ENCODE measurements around the gene TTC14. TPM values are rescaled to one million over a fixed set of nuclear protein-coding genes. Genes with fewer than 3 reads are reported as not detected.

Gene TTC14
- total and polyA plus RNA-seq, 12 donors: 6.3 to 23.3 (median 11.3) TPM

DNA sequence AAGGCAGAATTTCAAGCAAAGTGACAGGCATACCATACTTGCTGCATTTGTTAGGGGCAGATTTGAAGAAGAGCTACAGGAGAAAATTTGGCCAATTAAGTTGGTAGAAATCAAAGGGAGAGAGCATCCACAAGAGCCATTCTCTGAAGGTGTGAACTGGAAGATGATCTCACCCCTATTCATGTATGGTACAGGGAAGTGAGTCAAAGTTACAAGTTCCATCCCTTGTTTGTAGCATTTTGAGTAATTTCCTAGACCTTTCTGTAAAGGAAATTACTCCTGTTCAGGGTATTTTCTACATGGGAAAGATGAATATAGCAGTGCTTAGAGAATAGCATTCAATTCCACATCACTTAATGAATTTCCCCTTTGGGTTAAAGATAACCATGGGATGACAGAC, 28.4 kb downstream of the TTC14 start:
- intact Hi-C loops (cut with DNase I): no loop called here
- H3K27me3 ChIP-seq: peaks cover 0 to 12% (median 0%) of the 10 kb centered on the region in 7 donors
- peaks cover 0 to 6% (median 0%) of the 10 kb centered on the region in 9 donors for H3K36me3 ChIP-seq
- TF ChIP-seq, protein P1, sequence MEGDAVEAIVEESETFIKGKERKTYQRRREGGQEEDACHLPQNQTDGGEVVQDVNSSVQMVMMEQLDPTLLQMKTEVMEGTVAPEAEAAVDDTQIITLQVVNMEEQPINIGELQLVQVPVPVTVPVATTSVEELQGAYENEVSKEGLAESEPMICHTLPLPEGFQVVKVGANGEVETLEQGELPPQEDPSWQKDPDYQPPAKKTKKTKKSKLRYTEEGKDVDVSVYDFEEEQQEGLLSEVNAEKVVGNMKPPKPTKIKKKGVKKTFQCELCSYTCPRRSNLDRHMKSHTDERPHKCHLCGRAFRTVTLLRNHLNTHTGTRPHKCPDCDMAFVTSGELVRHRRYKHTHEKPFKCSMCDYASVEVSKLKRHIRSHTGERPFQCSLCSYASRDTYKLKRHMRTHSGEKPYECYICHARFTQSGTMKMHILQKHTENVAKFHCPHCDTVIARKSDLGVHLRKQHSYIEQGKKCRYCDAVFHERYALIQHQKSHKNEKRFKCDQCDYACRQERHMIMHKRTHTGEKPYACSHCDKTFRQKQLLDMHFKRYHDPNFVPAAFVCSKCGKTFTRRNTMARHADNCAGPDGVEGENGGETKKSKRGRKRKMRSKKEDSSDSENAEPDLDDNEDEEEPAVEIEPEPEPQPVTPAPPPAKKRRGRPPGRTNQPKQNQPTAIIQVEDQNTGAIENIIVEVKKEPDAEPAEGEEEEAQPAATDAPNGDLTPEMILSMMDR (IDR thresholded peaks at IDR 0.05): no peak
- H3K9me3 ChIP-seq: no peaks in the 10 kb centered on the region
- H3K4me3 ChIP-seq: no peak overlapping the region
- DNase-seq: no peak
- H3K27ac ChIP-seq: no peak overlapping the region
- ATAC-seq: no peak
- no peaks in the 10 kb centered on the region for H3K4me1 ChIP-seq

DNA sequence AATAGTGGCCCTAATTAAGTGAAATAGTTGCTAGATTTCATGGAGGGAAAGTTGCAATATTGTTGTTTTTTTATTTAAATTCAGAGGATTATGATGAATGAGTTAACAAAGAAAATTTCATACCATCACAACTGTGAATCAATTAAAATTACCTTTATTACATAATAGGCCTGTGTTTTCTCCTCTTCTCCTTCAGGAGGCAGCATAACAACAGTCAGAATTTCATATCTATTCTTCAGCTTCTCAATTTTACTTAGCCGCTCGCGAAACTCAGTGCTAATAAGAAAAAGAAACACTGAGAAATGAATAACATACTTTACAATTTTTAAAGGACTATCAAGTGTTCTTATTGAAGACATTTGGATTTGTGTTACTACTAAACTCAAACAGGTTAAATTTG, 29.4 kb downstream of the TTC14 start:
- DNase-seq (no peak), ATAC-seq (no peak)
- no peak overlapping the region for H3K4me3 ChIP-seq
- no peaks in the 10 kb centered on the region for H3K4me1 ChIP-seq
- H3K36me3 ChIP-seq: peaks cover 0 to 2% (median 0%) of the 10 kb centered on the region in 9 donors
- WGBS, 2 donors: 88 to 91% methylated on average over 3 of the region's 3 CpGs
- TF ChIP-seq, protein P1 (IDR thresholded peaks at IDR 0.05): no peak
- H3K27me3 ChIP-seq: peaks cover 0 to 12% (median 0%) of the 10 kb centered on the region in 7 donors
- no peaks in the 10 kb centered on the region for H3K9me3 ChIP-seq
- no peak overlapping the region for H3K27ac ChIP-seq
- intact Hi-C loops (cut with DNase I): no loop called here

DNA sequence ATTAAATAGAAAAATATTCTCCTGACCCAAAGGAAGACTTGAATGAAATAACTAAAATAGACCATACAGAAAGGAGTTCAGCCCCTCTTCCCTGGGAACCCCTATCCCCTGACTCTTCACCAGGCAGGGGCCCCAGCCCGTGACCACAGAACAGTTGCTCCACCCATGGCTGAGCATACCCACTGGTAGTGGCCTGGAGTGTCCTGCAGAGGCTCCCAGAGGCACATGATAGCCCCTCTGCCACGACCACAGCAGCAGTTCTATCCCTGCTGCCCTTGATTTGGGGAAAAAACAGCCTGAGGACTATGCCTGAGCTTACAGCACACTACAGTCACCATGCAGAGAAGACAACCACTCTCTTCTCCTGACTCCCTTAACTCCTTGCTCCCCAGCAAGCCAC, 31.8 kb downstream of the TTC14 start:
- ATAC-seq: no peak
- Histone ChIP-seq H3K4me3 (no peak overlapping the region), H3K36me3 (no peaks in the 10 kb centered on the region), H3K27me3 (peaks cover 0 to 12% (median 0%) of the 10 kb centered on the region in 7 donors), H3K9me3 (peaks cover 0 to 3% (median 0%) of the 10 kb centered on the region in 11 donors), H3K4me1 (no peaks in the 10 kb centered on the region), H3K27ac (no peak overlapping the region)
- intact Hi-C loops (cut with DNase I): no loop called here
- TF ChIP-seq, protein P1 (IDR thresholded peaks at IDR 0.05): no peak
- DNase-seq: no peak
- 15 to 20% methylated on average over 2 of the region's 2 CpGs for WGBS, 2 donors

DNA sequence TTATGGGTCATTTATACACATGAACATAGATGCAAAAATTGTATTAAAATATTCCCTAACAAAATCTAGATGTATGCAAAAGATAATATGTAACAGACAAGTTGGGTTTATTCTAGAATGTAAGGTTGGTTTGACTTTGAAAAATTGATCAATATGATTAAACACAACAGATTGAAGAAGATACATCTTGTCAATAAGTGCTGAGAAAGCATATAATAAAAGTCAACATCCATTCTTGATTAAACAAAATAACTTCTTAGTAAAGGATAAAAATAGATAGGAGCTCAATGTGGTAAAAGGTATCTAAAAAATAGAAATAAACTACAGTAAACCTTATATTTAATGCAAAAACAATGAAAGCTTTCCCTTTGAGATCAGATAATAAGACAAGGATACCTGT, 39.0 kb downstream of the TTC14 start:
- no peak for ATAC-seq
- Histone ChIP-seq H3K27me3 (peaks cover 0 to 5% (median 0%) of the 10 kb centered on the region in 7 donors), H3K27ac (no peak overlapping the region), H3K9me3 (peaks cover 0 to 3% (median 0%) of the 10 kb centered on the region in 11 donors), H3K4me3 (no peak overlapping the region), H3K4me1 (no peaks in the 10 kb centered on the region), H3K36me3 (no peaks in the 10 kb centered on the region)
- DNase-seq: no peak
- TF ChIP-seq, protein P1 (IDR thresholded peaks at IDR 0.05): no peak
- intact Hi-C loops (cut with DNase I): no loop called here
